Measurements from ENCODE around the gene MAPK4.

The MAPK4 gene

GRCh38 chr18:50654658-50655550, 95.0 kb downstream of the MAPK4 start:
- no peak for DNase-seq (ENCODE audit: low read depth)

GRCh38 chr18:50656396-50656795, 96.5 kb downstream of the MAPK4 start:
- DNase-seq (ENCODE audit: low read depth) = no peak

- DNase-seq (ENCODE audit: low read depth) = no peak
Observed at GRCh38 chr18:50656841-50657470, 97.1 kb downstream of the MAPK4 start.

GRCh38 chr18:50658601-50659000, 98.7 kb downstream of the MAPK4 start:
- DNase-seq (ENCODE audit: low read depth) = no peak

- DNase-seq (ENCODE audit: low read depth) = no peak
Observed at GRCh38 chr18:50659091-50660003, 99.5 kb downstream of the MAPK4 start.

- DNase-seq (ENCODE audit: low read depth) = no peak
Observed at GRCh38 chr18:50661013-50661412, 101.1 kb downstream of the MAPK4 start.

- no peak for DNase-seq (ENCODE audit: low read depth)
Observed at GRCh38 chr18:50662177-50662576, 102.3 kb downstream of the MAPK4 start.

GRCh38 chr18:50662775-50663383, 103.0 kb downstream of the MAPK4 start:
- no peak for DNase-seq (ENCODE audit: low read depth)

- DNase-seq (ENCODE audit: low read depth) = no peak
Observed at GRCh38 chr18:50663626-50664441, 103.9 kb downstream of the MAPK4 start.

GRCh38 chr18:50665015-50665414, 105.1 kb downstream of the MAPK4 start:
- no peak for DNase-seq (ENCODE audit: low read depth)

- DNase-seq (ENCODE audit: low read depth) = no peak
Observed at GRCh38 chr18:50665519-50665918, 105.6 kb downstream of the MAPK4 start.

GRCh38 chr18:50666536-50666935, 106.6 kb downstream of the MAPK4 start:
- DNase-seq (ENCODE audit: low read depth) = no peak

GRCh38 chr18:50671376-50671775, 111.5 kb downstream of the MAPK4 start:
- DNase-seq (ENCODE audit: low read depth) = no peak

GRCh38 chr18:50674307-50674980, 114.6 kb downstream of the MAPK4 start:
- DNase-seq (ENCODE audit: low read depth) = no peak

GRCh38 chr18:50675043-50675442, 115.2 kb downstream of the MAPK4 start:
- no peak for DNase-seq (ENCODE audit: low read depth)

- no peak for DNase-seq (ENCODE audit: low read depth)
Observed at GRCh38 chr18:50678651-50679050, 118.8 kb downstream of the MAPK4 start.

- DNase-seq (ENCODE audit: low read depth) = no peak
Observed at GRCh38 chr18:50679056-50679455, 119.2 kb downstream of the MAPK4 start.

GRCh38 chr18:50679656-50680055, 119.8 kb downstream of the MAPK4 start:
- DNase-seq (ENCODE audit: low read depth) = no peak

- DNase-seq (ENCODE audit: low read depth) = no peak
Observed at GRCh38 chr18:50680966-50681365, 121.1 kb downstream of the MAPK4 start.

- no peak for DNase-seq (ENCODE audit: low read depth)
Observed at GRCh38 chr18:50682852-50683251, 123.0 kb downstream of the MAPK4 start.

- no peak for DNase-seq (ENCODE audit: low read depth)
Observed at GRCh38 chr18:50686409-50686808, 126.5 kb downstream of the MAPK4 start.

All from GM04503 (cell line).